Right atrium auricular region (tissue), 2 donors: ENCODE measurements around the gene ATP6V1E1. TPM values are rescaled to one million over a fixed set of nuclear protein-coding genes. Genes with fewer than 3 reads are reported as not detected.
"Not testable (repeated sequence)": the region's sequence is repeated elsewhere in the genome, so short reads cannot be mapped to it uniquely, and the experiment has no call there.

Experiments used
- DNase-seq: peaks from one replicate; pipeline ENCODE4 v3.0.0-alpha.2; 2019; ENCODE audit warnings: low spot score
- H3K27ac ChIP-seq, 2 donors: fragments of 200-600 bp; sonication (generic); 1 replicate in 1 of 2; 2 replicates in 1 of 2; pipeline ENCODE4 v1.5.1; 2016 to 2019
- H3K27me3 ChIP-seq, 2 donors: fragments of 200-600 bp; sonication (generic); one replicate each; pipeline versions ENCODE4 v1.5.1 to v1.6.0; 2017 to 2019
- H3K36me3 ChIP-seq: fragments of 200-600 bp; sonication (generic); one replicate; pipeline ENCODE4 v1.5.1; 2016
- H3K4me1 ChIP-seq, 2 donors: fragments of 200-600 bp; sonication (generic); one replicate each; pipeline versions ENCODE4 v1.5.1 to v1.6.0; 2017 to 2019
- H3K4me3 ChIP-seq, 2 donors: fragments of 200-600 bp; sonication (generic); 1 replicate in 1 of 2; 2 replicates in 1 of 2; pipeline ENCODE4 v1.5.1; 2017 to 2019; ENCODE audit warnings: mild to moderate bottlenecking in 1 of 2, moderate library complexity in 1 of 2
- H3K9me3 ChIP-seq, 2 donors: fragments of 200-600 bp; sonication (generic); one replicate each; pipeline ENCODE4 v1.5.1; 2019
- CTCF ChIP-seq, 2 donors: fragments of 200-600 bp; sonication (generic); IDR thresholded peaks; one replicate each; pipeline ENCODE4 v1.5.1; 2019; ENCODE audit warnings: antibody characterized with exemption in 2 of 2
- total RNA-seq, 2 donors: library from RNA; depleted of rRNA; stranded (reverse); fragments of >200 nt; gene quantifications; one replicate each; pipeline ENCODE4 v1.1.0, GENCODE V29; 2016

Gene ATP6V1E1
- total RNA-seq, 2 donors from 2014 or later: 202 to 213 TPM

DNA sequence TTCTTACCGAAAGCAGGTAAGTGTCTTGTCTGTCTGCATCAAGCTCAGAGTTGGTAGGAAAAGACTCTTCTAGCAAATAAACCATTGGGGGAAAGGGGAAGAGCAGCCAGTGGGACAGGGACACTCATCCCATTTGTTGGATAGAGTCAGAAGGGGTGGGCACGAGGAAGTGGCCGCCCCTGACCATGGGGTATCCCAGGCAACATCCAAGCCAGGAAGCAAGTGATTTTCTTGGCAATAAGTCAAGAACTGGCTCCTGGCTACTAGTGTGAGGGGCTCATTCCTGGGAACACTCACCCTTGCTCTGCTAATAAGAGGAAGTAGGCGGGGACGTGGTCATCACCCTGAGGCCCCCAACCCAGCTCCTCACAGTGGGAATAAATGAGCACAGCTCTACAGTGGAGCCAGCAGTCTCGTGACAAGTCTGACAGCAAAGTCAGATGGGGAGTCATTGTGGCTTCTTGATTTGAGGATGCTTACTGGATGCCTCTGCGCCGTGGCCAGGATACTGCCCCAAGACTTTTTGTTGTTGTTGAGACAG, 58.5 kb downstream of the ATP6V1E1 start:
- H3K4me3 ChIP-seq: peak overlapping the region in 1 of 2 donors; percentile 19
- H3K27ac ChIP-seq: peak overlapping the region; percentile 91 to 97
- DNase-seq: peak; percentile 79
- no peaks in the 10 kb centered on the region for H3K36me3 ChIP-seq
- TF ChIP-seq CTCF (IDR thresholded peaks at IDR 0.05): no peak
- H3K27me3 ChIP-seq: no peaks in the 10 kb centered on the region
- H3K4me1 ChIP-seq: peaks cover 2 to 38% of the 10 kb centered on the region in 2 donors
- H3K9me3 ChIP-seq: no peaks in the 10 kb centered on the region

- H3K4me1 ChIP-seq: peaks cover 2 to 59% of the 10 kb centered on the region in 2 donors
- no peaks in the 10 kb centered on the region for H3K9me3 ChIP-seq
Measured at GRCh38 chr22:17566776-17567175, 61.8 kb downstream of the ATP6V1E1 start.

DNA sequence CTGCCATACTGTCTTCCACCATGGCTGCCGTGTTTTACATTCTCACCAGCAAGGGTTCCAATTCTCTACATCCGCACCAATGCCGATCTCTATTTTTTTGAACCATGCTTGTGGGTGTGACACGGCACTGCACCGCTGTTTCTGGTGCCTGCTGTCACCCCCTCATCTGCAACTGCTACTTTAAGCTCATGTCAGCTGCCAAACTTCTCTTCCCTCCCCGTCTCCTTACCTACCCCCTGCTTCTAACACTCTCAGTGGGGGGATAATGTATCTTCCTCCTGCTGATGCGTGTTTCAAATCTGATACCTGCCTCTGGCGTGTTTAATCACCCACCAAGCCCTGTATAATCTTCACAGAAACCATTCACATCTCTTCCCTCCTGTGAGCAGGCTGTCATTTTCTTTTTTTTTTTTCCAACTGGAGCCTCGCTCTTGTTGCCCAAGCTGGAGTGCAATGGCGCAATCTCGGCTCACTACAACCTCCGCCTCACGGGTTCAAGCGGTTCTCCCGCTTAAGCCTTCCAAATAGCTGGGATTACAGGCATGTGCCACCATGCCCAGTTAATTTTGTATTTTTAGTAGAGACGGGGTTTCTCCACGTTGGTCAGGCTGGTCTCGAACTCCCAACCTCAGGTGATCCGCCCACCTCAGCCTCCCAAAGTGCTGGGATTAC, 62.4 kb downstream of the ATP6V1E1 start:
- H3K27me3 ChIP-seq, H3K36me3 ChIP-seq, H3K4me3 ChIP-seq, DNase-seq, H3K9me3 ChIP-seq: not testable (repeated sequence)
- H3K27ac ChIP-seq: peak overlapping the region; percentile 20 to 89
- peaks cover 2 to 53% of the 10 kb centered on the region in 2 donors for H3K4me1 ChIP-seq

More at GRCh38 chr22:17566776-17567175, 61.8 kb downstream of the ATP6V1E1 start:
- no peak for TF ChIP-seq CTCF (IDR thresholded peaks at IDR 0.05)
- no peaks in the 10 kb centered on the region for H3K27me3 ChIP-seq
- DNase-seq: no peak
- no peak overlapping the region for H3K4me3 ChIP-seq
- H3K36me3 ChIP-seq: no peaks in the 10 kb centered on the region
- H3K27ac ChIP-seq: peak overlapping the region; percentile 20 to 89

GRCh38 chr22:17563936-17564391, 64.6 kb downstream of the ATP6V1E1 start:
- Histone ChIP-seq H3K27ac (peak overlapping the region; percentile 81 to 89), H3K9me3 (no peaks in the 10 kb centered on the region), H3K36me3 (no peaks in the 10 kb centered on the region), H3K27me3 (no peaks in the 10 kb centered on the region), H3K4me1 (peaks cover 0 to 33% of the 10 kb centered on the region in 2 donors), H3K4me3 (peak overlapping the region in 1 of 2 donors; percentile 18)
- DNase-seq: no peak
- TF ChIP-seq CTCF (IDR thresholded peaks at IDR 0.05): no peak

GRCh38 chr22:17562906-17563870, 65.4 kb downstream of the ATP6V1E1 start, which contains the start of gene SLC25A18:
Gene SLC25A18, plus strand, starts transcription at chr22:17563498. Its CDS starts 16,447 bp downstream, at chr22:17579945.
- Histone ChIP-seq H3K9me3 (no peaks in the 10 kb centered on the region), H3K36me3 (no peaks in the 10 kb centered on the region), H3K4me1 (peaks cover 0 to 32% of the 10 kb centered on the region in 2 donors), H3K27ac (peak within 1 kb of the TSS; percentile 81 to 89), H3K4me3 (peak within 1 kb of the TSS in 1 of 2 donors; percentile 18), H3K27me3 (no peaks in the 10 kb centered on the region)
- peak; percentile 73 for DNase-seq
- no peak for TF ChIP-seq CTCF (IDR thresholded peaks at IDR 0.05)
